Measurements from ENCODE around the gene PVR. TPM values are rescaled to one million over a fixed set of nuclear protein-coding genes. Genes with fewer than 3 reads are reported as not detected.

PVR gene
- polyA plus RNA-seq, 1 donor from 2014 or later, result 19.1 TPM

GRCh38 chr19:44694184-44694579, 50.5 kb downstream of the PVR start:
- Histone ChIP-seq H3K9ac (ENCODE audit: low read length) (no peak overlapping the region), H3K27ac (ENCODE audit: low read length) (no peak overlapping the region)
- TF ChIP-seq EP300 (conservative IDR thresholded peaks at IDR 0.05; ENCODE audit: poor library complexity, severe bottlenecking) (no peak), REST (IDR thresholded peaks at IDR 0.05; ENCODE audit: borderline replicate concordance) (no peak), TAF1 (IDR thresholded peaks at IDR 0.05; ENCODE audit: low read depth) (no peak), POLR2AphosphoS5 (IDR thresholded peaks at IDR 0.05) (no peak), SMC3 (conservative IDR thresholded peaks at IDR 0.05; ENCODE audit: poor library complexity) (no peak), EZH2 (IDR thresholded peaks at IDR 0.05; ENCODE audit: borderline replicate concordance, insufficient read depth, low read length, poor library complexity, severe bottlenecking) (no peak), MXI1 (conservative IDR thresholded peaks at IDR 0.05; ENCODE audit: poor library complexity, severe bottlenecking) (no peak), RAD21 (conservative IDR thresholded peaks at IDR 0.05) (no peak)
- TF ChIP-seq, protein P1, sequence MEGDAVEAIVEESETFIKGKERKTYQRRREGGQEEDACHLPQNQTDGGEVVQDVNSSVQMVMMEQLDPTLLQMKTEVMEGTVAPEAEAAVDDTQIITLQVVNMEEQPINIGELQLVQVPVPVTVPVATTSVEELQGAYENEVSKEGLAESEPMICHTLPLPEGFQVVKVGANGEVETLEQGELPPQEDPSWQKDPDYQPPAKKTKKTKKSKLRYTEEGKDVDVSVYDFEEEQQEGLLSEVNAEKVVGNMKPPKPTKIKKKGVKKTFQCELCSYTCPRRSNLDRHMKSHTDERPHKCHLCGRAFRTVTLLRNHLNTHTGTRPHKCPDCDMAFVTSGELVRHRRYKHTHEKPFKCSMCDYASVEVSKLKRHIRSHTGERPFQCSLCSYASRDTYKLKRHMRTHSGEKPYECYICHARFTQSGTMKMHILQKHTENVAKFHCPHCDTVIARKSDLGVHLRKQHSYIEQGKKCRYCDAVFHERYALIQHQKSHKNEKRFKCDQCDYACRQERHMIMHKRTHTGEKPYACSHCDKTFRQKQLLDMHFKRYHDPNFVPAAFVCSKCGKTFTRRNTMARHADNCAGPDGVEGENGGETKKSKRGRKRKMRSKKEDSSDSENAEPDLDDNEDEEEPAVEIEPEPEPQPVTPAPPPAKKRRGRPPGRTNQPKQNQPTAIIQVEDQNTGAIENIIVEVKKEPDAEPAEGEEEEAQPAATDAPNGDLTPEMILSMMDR (IDR thresholded peaks at IDR 0.05; ENCODE audit: poor library complexity, severe bottlenecking), result no peak

GRCh38 chr19:44696939-44697669, 53.4 kb downstream of the PVR start:
- Histone ChIP-seq H3K9me3 (ENCODE audit: low read length) (no peaks in the 10 kb centered on the region), H3K79me2 (replicated peaks; ENCODE audit: insufficient read depth, low read length) (no peaks in the 10 kb centered on the region), H3K4me2 (ENCODE audit: low read length) (no peak overlapping the region), H3K9ac (ENCODE audit: low read length) (no peak overlapping the region), H3K4me3 (ENCODE audit: low read length) (no peak overlapping the region), H3F3A (ENCODE audit: insufficient read depth, low read length, poor library complexity, severe bottlenecking) (no peaks in the 10 kb centered on the region), H3K27me3 (ENCODE audit: insufficient read depth, low read depth, low read length) (no peaks in the 10 kb centered on the region), H3K36me3 (ENCODE audit: insufficient read depth, low read length) (no peaks in the 10 kb centered on the region), H3K27ac (ENCODE audit: low read length) (no peak overlapping the region), H2AFZ (ENCODE audit: low read depth, low read length) (no peak overlapping the region), H3K9me2 (ENCODE audit: insufficient read depth, low read length) (no peaks in the 10 kb centered on the region), H4K20me1 (ENCODE audit: insufficient read depth) (no peaks in the 10 kb centered on the region)
- TF ChIP-seq, protein P1 (IDR thresholded peaks at IDR 0.05; ENCODE audit: poor library complexity, severe bottlenecking), result no peak
- TF ChIP-seq MXI1 (conservative IDR thresholded peaks at IDR 0.05; ENCODE audit: poor library complexity, severe bottlenecking) (no peak), RAD21 (conservative IDR thresholded peaks at IDR 0.05) (no peak), SMC3 (conservative IDR thresholded peaks at IDR 0.05; ENCODE audit: poor library complexity) (no peak), EP300 (conservative IDR thresholded peaks at IDR 0.05; ENCODE audit: poor library complexity, severe bottlenecking) (no peak), POLR2AphosphoS5 (IDR thresholded peaks at IDR 0.05) (no peak), REST (IDR thresholded peaks at IDR 0.05; ENCODE audit: borderline replicate concordance) (no peak), TAF1 (IDR thresholded peaks at IDR 0.05; ENCODE audit: low read depth) (no peak), EZH2 (IDR thresholded peaks at IDR 0.05; ENCODE audit: borderline replicate concordance, insufficient read depth, low read length, poor library complexity, severe bottlenecking) (no peak)

More at GRCh38 chr19:44694184-44694579, 50.5 kb downstream of the PVR start:
- Histone ChIP-seq H3F3A (ENCODE audit: insufficient read depth, low read length, poor library complexity, severe bottlenecking) (no peaks in the 10 kb centered on the region), H3K79me2 (replicated peaks; ENCODE audit: insufficient read depth, low read length) (no peaks in the 10 kb centered on the region), H3K4me3 (ENCODE audit: low read length) (no peak overlapping the region), H3K9me2 (ENCODE audit: insufficient read depth, low read length) (no peaks in the 10 kb centered on the region), H3K4me2 (ENCODE audit: low read length) (no peak overlapping the region), H3K9me3 (ENCODE audit: low read length) (no peaks in the 10 kb centered on the region), H4K20me1 (ENCODE audit: insufficient read depth) (no peaks in the 10 kb centered on the region), H3K27me3 (ENCODE audit: insufficient read depth, low read depth, low read length) (no peaks in the 10 kb centered on the region), H3K36me3 (ENCODE audit: insufficient read depth, low read length) (no peaks in the 10 kb centered on the region), H2AFZ (ENCODE audit: low read depth, low read length) (no peak overlapping the region)

Measured in neural cell (in vitro differentiated cells).